H4 (cell line): Measurements from ENCODE around the gene RNF220. TPM values are rescaled to one million over a fixed set of nuclear protein-coding genes. Genes with fewer than 3 reads are reported as not detected.

Source experiments
- DNase-seq: peaks from one replicate; pipeline ENCODE4 v3.0.0-alpha.2; 2015; ENCODE audit warnings: low spot score
- total RNA-seq: library from RNA; depleted of rRNA; stranded (reverse); fragments of >200 nt; shearing (Covaris generic); gene quantifications from 2 replicates; pipeline ENCODE4 v1.2.3, GENCODE V29; 2014

RNF220 gene
- total RNA-seq, 1 experiment from 2014 or later = 65.1 TPM

DNA sequence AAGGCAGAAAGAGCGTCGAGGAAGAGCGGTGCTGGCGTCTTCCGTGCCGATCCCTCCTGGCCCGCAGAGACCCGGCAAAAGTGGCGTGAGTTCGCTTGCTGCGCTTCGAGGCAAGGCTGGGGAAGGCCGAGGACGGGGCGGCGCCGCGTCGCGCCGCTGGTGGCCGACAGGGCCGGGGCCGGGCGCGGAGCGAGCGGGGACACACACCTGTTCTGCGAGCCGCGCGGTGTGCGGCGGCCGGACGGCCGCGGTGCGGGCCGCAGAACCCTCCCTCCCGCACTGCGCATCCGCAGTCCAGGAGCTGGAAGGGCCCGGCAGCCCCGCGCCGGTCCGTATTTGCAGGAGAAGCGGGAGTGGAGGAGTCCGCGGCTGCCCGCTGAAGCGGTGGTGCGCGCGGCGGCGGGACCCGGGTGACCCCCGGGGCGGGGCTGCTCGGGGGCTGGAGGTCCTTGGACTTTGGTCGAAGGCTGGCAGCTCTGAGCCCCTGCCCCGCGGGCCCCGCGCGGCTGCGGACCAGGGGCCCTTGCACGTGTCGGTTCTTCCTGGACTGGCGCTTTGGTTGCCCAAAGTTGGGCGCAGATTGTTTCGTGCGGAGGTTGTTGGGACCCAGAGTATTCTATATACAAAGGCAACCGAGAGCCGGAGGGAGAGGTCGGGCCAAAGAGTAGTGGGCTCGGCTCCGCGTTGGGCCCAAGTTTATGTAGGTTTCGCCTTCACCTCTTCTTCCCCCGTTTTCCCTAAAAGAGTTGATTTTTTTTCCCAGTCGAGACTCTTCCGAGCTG lies 2.6 kb downstream of the RNF220 start:
- no peak for DNase-seq

DNA sequence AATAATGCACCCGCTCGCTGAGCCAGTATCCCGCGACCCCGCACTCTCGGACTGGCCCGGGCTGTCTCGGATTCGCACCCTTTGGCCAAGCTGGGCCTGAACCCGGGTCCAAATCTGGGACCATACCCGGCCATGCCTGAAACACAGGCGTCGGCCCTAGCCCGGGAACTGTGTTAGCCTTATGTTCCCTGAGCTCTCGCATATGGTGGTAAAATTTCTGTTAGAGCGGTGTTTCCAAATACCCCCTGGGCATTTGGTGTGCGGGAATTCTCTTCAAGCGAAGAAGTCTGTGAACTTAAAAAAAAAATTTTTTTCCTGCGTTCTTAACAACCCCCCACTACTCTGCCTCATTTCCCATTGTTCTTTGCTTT lies 3.1 kb downstream of the RNF220 start:
- DNase-seq = no peak

DNA sequence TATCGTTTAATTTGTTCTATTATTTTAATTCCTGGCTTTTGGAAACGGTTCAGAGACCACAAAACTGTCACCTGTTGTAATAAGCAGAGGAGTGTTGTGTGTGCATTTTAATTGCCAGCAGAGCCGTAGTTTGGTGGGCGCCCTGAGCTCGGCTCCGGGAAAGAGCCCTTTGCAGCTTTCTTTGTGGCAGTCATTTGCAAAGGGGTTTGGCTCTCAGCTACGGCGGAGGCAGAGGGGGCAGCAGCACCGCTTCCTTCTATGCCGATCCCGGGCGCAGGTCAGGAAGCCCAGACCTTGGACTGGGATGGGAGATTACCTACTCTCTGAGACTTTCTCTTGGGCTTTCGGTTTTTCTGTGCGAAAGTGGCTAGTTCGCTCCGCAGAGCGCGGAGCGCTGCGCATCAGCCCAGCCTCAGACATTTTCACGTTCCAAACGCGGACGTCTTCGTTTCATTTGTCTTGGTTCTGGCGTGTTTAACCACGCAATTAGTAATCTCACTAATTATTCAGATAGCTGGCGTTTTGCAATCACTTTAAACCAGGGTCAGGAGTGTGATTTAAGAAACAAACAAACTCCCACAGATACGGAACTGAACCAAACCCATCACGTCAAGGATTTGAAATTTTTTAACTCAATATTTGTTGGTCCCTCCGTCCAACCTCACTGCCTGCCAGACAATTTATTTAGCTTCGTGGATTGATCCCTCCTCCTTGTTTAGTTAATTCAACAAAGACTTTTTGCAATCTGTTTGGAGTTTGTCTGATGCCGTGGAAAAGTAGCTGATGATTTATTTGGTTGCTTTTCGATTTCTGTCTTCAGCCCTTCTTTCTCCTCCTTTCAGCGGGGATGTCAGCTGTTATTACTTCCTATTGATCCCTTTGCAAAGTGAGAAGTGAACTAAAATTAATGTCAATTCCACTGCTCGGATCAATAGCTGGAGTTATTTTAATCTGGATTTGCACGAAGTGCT lies 3.9 kb downstream of the RNF220 start:
- no peak for DNase-seq

DNA sequence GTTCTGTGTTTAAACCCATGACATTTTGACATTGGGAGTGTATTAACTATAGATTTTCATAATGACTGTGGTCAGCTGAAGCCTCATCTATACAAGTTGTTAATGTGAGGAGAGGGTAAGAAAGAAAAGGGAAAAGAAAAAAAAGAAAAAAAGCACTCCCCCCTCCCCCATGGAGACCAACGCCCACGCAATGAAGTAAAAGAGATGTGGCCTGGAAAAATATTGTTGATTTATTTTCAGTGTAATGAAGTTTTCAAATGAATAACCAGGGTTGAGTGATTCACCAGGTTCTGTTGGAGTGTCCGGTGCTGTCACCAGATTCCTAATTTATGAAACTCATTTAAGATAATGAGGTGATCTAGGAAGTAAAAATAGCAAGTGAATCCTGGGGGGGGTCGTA lies 4.7 kb downstream of the RNF220 start:
- no peak for DNase-seq

DNA sequence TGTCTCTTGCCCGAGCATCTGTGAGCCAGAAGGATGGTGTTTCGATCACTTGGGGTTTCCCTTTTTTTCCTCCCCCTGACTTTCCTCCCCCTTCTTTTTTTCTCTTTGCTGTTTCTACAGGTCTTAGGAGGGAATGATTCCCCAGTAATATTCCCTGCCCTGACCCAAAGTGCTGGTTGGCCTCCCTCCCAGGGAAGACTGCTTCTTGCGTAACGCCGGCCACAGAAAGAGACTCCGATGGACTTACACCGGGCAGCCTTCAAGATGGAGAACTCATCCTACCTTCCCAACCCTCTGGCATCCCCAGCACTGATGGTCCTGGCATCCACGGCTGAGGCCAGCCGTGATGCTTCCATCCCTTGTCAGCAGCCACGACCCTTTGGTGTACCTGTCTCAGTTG lies 6.8 kb downstream of the RNF220 start:
- no peak for DNase-seq

DNA sequence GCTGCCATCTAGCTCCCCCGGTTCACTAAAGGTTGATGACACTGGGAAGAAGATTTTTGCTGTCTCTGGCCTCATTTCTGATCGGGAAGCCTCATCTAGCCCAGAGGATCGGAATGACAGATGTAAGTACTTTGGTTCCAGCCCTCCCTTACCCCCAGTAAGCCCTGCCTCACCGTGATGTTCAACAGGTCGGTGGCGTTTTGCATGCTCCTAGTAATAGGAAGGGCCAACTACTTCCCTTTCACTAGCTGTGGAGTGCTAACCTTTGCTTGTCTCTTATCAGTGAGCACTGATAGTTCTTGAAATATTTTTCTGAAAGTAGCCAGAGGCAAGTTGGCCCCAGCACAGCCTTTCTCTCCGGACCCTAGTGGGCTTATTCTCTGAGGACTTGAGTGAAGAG lies 7.5 kb downstream of the RNF220 start:
- no peak for DNase-seq

DNA sequence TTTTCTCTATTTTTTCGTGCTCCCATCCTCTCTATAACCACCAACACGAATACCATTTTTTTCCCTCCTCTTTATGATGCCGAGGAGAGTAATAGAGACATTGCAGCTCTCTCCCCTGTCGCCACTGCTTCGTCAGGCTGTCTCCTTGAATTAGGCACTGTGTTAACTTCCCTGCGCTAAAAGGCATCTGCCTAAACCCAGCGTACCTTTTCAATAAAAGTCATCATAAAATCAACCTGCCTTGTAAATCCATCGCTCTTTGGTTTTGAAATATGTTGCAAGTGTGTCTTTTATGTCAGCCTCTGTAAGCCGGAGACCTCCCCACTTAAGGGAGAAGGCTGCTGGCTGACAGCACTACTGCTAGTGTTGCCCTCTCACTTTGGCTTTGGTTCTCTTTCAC lies 8.7 kb downstream of the RNF220 start:
- no peak for DNase-seq

DNA sequence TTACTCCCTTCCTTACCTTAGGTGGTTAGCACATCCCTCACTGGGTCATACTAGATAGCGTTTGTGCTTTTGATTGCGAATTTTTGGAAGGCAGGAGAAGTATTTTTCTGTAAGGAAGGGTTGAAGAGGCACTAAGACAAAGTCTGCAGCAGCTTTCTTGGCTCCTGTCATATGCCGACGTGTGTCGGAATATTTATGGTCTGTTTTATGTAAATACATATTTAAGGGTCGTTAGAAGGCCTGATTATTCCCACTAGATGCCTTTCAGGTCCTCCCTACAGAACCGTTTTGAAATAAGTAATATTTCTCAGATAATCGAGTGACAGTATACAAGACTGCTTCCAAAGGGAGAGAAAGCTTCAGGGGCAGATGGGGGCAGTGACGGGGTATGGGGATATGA lies 10.0 kb downstream of the RNF220 start:
- no peak for DNase-seq

DNA sequence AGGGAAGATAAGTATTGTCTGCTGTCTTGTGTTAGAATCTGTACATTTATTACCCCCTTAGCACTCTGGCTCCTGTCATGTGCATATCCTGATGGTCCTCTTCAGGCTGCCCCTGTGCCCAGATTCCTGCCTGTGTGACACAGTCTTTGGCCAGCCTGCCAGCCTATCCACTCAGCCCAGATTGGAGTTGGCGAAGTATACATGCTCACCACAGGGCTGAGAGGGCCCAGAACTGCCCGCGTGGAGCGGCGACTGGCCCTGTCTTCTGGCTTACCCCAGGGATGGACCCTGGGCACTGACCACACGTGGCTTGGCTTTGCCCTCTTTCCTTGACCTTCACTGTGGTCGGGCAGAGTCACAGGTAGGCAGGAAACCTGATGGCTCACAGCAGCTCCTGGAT lies 11.4 kb downstream of the RNF220 start:
- no peak for DNase-seq

DNA sequence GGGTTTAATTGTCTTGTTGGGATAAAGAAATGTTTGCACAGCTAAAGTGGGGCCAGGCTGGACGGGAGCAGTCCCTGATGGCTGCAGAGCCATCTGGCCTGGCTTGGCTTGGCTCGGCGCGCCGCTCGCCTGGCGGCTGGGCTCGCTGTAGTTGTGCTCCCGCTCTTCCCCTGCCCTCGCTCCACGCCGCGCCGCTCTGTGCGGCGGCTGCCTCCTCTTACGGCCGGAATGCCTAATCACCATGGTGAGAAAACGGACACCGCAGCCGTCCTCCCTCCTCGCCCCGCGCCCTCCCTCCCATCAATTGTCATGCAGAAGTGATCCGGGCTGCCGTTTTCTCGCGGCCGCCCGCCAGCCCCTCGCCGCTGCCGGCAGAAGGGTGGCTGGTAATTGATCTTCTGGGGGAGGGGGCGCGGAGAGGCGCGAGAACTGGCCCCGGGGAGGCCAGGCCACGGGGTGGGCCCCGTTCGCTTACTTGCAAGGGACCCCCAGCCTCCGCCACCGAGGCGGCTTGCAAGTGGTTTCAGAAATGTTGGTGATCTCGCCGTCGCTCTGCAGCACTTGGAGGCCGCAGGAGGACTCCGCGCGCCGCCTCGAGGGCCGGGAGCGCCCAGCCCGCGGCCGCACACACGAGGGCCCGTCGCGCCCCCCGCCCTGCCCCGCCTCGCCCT lies 12.4 kb downstream of the RNF220 start:
- no peak for DNase-seq

DNA sequence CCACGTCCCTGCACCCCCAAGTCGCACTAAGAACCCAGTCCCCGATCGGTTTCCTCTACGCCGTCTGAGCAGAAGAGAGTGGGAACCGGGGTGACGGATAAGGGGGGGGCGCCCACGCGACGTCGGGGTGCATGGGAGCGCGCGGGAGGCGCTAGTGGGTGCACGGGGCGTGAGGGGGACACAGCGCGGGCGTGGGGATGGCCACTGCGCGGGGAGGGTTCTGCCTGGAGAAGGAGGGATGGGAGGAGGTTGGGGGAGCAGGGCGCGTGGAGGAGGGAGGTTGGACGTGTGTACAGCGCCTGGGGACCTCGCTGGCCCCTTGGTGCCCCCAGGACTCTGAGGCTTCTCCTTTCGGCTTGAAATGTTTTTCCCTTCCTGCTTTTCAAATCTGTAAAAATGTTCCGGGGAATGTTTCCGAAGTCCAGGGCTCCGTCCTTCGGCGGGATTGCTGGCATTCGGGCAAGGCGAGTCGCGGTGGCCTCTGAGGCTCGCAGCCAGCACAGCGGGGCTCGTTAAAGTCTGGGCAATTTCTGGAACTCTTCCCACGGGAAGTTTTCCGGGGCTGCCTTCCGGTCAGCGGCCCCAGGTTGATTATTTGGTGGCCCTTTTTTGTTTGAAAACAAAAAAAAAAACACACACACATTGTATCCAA lies 13.1 kb downstream of the RNF220 start:
- no peak for DNase-seq

DNA sequence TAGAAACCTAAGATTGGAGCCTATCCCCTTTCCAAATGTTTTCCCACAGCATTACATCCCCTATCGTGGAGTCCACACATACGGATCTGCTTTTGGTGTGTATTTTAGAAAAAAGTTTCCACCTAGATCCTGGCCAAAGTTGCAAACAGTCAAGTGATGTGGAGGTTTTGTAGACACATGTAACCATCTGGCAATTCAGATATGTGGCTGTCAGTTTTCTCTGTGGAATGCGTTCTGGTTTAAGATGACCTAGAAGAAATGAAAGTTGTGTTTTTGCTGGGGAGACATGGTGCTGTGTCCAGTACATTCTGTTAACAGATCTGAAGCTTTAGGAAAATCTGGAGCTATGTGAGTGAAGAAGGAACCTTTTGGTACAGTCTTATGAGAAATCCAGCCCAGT lies 14.8 kb downstream of the RNF220 start:
- DNase-seq = no peak

DNA sequence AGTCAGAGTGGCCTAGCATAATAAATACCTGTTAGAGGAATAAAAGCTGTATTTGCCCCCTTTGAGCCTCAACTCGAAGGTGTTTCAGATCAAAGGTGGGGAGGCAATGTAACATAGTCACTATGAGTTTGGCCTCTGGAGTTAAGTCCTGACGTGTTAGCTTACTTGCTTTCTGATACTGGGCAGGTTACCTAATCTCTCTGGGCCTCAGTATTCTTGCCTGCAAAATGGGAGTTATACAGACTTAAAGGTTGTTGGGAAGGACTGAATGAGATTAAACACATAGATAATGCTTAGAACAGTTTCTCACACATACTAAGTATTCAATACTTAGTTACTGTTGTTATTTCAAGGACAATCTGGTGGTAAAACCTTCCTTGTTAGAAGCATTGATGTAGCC lies 15.5 kb downstream of the RNF220 start:
- no peak for DNase-seq

DNA sequence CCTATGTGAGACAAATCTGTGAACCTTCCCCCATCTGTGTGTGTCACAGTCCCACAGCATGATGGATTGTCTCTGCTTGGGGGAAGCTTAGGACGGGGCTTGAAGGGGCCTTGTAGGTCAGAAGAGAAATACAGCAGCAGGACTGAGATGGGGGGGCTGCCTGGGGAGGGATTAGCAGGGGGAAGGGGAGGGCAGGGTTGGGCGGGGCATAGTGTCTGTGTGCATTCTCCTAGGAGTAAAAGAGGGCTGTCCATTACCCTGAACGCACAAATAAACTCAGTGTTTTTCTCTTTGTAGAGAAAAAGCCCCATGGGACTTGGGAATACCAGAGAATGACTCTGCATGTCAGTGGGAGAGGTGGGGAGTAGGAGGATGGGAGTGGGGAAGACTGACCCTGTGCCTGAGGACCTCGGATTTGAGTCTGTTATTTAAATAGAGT lies 16.4 kb downstream of the RNF220 start:
- no peak for DNase-seq

DNA sequence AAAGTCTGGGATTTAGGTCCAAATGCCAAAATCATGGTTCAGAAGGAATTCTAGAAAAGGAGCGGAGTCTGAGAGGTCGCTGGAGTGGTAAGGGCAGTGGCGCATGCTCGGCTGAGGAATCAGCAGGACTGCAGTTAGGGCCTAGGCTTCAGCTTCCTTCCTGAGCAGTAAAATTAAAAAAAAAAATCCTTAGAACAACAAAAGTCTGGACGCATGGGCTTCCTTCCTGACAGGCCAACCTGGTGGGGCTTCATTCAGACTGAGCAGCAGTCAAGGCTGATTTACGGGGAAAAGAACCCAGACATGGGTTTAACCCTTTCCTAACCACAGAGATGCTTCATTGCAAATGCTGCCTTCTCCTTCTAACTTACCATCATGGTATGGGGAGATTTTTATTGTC lies 17.1 kb downstream of the RNF220 start:
- DNase-seq = no peak

DNA sequence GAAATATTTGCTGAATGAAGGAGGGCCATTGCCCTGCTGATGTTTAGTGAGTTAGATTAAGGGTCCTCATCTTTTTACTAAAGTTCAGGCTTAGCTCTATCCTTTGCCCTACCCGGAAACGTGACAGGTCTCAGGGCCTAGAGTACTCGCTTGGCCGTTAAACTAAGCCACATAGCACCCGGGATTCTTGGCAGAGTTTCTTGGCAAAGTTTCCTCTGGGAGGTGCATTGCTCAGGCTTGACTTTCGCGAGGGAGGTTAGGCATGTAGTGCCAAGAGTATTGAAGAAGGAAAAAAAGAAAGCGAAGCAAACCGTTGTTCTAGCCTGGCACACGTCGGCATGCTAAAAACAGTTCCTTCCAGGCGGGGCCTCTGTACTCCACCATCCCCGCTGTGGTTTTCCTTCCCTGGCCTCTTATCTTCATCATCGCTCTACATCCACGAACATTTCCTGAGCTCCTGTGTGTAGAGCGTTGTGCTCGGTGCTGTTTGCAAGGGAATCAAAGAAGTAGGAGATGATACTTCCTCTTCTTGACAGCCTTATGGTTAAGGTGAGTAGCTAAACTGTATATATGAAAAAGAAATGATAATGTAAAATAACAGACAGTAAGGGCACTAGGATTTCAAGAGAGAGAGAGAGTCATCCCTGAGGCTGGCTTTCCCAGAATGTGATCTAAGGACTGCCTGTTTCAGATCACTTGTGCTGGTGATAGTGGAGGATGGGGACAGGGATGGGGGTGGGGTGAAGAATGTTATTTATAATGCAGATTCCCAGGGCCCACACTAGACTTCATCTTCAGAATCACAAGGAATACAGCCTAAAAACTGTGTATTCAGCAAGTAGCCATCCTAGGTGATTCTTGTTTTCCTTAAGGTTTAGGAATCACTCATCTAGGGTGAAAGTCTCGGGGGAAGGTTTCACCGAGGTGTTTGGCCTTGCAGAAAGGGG lies 18.8 kb downstream of the RNF220 start:
- DNase-seq = peak; percentile 91

DNA sequence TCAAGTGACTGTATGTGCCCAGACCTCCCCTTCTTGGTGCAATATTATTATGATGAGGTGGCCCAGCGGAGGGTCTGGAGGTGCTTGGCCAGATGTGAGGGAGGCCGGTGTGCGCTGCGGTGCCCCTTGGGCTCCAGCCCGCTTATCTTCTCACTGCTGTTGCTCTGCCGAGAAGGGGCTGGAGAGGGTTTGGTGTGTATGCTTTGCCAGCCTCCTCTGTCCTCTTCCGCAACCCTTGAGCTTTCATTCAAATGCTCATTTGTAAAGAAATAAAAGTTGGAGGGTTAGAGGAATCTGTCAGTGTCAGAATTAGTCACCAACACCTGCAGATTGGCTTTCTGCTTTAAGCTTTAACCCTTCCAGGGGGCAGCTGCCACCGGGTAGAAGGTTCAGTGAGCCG lies 19.7 kb downstream of the RNF220 start:
- DNase-seq = no peak

DNA sequence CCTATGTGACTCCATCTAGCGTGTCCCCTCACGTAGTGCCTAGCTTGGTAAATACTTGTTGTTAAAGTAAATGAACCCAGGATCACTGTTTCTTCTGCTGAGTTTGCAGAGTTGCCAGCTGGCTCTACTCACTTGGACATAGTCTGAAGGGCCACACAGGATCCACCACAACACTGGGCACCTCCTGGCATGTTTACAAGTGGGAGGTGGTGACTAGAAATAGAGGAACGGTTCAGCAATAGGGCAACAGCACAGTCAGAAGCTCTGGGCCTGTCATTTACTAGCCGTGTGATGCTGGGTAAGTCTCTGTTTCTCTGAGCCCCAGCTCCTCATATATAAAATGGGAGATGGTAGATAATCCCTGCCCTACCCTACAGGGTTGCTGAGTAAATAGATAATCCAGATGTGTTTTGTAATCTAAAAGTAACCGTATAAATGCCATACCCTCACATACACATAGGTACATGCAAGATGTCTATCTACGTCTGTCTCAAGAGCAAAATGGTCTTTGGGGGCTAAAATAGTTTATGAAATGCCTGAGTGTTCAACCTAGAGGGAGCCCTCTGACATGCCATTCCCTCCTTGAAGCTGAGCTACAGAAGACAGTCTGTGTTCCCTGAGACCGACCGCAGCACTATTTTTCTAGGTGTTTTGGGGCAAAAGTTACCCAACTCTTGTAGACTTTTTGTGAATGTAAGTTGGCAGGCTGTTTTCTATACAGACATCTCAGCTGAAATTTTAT lies 20.5 kb downstream of the RNF220 start:
- DNase-seq = peak; percentile 38

DNA sequence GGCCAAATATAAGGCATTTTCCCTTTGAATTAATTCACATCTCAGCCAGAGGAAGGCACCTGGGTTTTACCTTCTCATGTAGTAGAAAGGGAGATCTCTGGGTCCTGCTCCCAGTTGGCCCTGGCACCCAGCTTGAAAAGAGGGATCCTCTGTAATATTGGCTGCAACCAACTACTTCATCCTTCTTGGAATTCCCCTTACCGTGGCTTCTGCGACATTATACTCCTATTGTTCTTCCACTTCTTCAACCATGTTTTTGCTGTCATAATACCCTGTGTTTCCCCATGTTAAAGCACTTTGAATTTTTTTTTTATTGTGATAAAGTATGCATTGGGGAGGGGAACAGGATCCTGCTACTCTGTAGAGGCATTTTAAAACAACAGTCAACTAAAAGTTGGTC lies 26.8 kb downstream of the RNF220 start:
- DNase-seq = no peak

DNA sequence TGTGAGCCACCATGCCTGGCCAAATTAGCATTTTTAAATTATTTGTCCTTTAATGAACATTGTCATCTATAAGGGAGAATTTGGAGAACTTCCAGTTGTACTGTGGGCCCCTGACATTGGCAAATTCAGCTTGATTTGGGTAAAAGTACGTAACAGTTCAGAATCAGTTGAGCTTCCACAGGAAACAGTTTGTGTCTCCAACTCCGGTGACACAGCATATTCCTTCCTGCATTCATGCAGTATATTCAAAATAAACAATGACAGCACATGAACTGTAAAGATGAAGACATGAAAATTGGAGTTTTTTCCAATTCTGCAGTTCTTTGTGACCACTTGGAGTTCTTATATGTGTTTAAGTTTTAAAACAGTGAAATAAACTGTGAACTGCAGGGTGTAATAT lies 28.2 kb downstream of the RNF220 start:
- DNase-seq = peak; percentile 67
